ENCODE data around the gene TLL1.

TLL1 gene

DNA sequence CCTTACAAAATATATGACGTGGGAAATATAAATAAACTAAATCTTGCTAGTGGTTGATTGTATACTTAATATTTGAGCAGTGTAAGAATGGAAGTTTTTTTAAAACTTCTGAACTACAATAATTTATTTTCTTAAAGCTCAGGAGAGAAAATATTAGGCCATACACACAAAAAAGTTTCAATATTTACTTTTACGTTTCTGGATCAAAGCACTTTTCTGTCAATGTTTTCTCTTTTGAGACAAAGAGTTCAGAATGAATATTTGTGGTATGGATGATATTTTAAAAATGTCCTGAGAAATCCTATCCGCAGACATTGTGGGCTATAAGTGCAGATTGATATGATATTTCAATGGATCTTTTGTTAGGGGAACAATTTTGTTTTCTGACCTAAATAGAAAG lies 109.9 kb downstream of the TLL1 start:
- DNase-seq: no peak

DNA sequence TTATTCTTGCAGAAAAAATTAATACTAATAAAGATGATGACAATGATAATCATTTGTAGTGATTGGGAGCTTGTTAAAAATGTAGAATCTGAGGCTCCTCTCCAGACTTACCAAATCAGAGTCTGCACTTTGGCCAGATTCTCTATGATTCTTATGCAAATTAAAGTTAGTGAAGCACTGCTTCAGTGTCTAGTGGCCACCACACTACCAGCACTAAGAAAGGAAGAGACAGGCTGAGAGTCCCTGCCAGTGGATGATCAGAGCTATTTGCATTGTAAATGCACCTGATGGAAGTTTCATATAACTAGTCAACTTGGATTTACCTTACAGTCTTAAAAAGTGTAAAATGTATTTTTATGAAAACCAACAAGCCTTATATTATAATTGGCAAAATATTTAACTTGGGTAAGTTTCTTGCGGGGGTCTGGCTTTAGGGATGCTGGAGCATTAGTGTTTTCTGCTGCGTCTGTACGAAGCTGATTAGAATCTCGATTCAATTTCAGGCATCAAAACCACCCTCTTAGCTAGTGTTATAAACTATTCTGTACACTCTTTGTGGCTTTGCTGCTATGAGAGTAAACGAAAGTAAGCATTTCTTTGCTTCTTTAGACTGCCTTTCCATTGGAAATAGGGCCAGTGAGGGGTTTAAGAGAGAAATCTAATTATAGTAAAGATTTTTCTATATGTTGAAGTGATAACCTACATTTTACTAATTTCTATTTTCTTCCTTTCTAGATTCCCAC lies 114.1 kb downstream of the TLL1 start:
- DNase-seq: no peak

- no peak for DNase-seq
Observed at GRCh38 chr4:165991325-165992180, 118.5 kb downstream of the TLL1 start.

- DNase-seq: no peak
Observed at GRCh38 chr4:165992283-165992682, 119.2 kb downstream of the TLL1 start.

- DNase-seq: no peak
Observed at GRCh38 chr4:165994701-165995100, 121.7 kb downstream of the TLL1 start.

DNA sequence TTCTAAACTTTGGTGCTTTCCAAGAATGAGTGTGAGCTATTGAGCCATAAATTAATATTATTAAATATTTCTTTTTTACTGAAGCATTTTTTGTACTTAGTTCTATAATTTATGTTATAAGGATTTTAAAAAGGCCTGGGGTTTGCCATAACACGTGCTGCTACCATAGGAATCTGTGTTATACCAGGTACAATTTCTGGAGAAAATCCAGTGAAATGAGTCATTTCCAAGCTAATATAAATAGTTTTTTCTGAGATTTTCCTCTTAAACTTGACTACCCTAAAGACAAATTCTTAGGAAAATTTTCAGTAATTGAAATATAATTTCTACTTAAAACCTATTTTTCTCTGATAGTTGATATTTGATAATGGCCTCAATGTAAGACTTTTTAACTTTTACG lies 130.8 kb downstream of the TLL1 start:
- no peak for DNase-seq

DNA sequence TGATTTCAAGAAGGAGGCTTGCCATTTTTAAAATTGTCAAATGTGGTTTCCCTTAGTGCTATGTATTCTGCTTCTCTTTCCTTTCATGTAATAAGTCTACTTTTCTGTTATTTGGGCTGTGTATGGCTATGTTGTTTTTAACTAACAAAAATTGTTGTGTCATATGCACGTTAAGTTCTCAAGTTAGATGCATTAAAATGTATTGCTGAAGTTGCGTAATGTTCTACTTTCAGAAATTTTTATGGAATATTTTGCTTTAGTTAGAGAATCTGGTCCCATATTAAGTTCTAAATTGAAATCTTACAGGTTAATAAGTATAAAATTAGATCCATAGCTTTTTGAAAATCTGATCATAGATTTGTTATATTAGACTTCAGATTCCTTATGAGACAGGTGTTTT lies 133.2 kb downstream of the TLL1 start:
- DNase-seq: no peak

GRCh38 chr4:166008510-166008909 lies 135.5 kb downstream of the TLL1 start:
- DNase-seq: no peak

DNA sequence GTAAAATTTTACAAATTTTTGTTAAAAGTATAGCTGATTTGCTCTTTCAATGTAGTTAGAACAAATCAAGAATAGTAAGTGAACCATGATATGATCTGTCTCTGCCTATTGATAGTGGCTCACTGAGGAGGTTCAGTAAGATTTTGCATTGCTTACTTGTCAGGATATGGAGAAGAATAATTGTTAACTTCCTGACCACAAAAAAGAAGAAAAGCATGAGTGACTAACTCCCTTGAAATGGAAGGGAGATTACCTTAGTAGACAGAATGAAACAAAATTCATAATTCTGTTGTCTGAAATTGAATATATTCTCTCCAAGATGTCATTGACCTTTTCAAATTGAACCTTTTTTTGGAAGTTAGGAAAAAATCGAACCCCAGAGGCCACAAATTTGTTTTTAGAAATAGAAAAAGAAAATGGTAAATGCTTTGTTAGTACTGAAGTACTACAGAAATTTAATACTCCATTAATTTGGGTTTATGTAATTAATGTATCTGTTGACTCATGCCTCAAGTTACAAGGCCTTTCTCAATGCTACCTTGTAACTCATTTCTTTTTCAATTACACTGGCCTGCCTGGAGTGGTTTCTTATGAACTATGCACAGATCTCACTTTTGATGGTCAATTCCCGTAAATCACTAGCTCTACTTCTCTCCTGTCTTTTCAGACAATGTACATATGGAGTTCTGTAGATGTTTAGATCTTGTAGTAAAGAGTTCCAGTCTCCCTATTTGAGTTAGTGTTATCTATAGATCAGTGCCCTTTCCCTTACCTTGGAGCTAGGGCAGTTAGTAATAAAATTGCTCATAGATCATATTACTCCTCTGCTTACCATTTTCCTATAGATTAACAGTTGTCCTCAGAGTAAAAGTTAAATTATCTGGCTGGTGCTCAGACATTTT lies 139.3 kb downstream of the TLL1 start:
- no peak for DNase-seq

- no peak for DNase-seq
Observed at GRCh38 chr4:166014411-166014810, 141.4 kb downstream of the TLL1 start.

DNA sequence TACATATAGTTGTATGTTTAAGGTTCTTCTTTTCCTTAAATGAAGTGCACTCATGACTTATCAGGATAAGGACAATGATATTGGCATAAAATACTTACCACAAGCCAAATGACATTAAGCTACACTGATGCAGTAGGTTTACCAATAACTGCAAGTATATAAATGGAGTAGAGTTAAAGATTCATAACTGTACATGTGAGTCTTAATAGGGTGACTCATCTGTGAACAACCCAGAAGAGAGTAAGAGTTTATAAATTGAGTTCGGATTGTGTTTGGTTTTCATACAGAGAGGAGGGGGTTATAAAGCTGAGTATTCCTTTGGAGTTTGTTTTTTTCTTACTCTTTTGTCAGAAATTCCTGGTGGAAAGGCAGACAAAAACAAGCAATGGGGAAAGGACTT lies 144.8 kb downstream of the TLL1 start:
- no peak for DNase-seq

- DNase-seq: no peak
Observed at GRCh38 chr4:166019441-166020220, 146.6 kb downstream of the TLL1 start.

- DNase-seq: no peak
Observed at GRCh38 chr4:166021617-166022016, 148.6 kb downstream of the TLL1 start.

DNA sequence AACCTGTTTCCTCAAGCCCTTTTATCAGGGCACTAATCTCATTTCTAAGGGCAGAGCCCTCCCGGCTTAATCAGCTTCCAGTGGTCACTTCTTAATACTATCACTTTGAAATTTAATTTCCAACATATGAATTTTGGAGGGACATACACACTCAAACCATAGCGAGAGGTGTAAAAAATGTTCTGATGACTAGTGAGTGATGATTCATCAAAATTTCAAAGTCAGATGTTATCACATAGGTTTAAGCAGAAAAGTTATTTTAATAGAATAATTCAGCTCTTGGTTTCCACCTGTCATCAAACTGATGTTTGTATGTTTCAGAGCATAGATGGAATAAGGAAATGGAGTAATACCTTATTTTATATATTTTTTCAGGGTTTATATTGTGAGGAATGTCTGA lies 161.9 kb downstream of the TLL1 start:
- DNase-seq: no peak

GRCh38 chr4:166039822-166040221 lies 166.8 kb downstream of the TLL1 start:
- no peak for DNase-seq

DNA sequence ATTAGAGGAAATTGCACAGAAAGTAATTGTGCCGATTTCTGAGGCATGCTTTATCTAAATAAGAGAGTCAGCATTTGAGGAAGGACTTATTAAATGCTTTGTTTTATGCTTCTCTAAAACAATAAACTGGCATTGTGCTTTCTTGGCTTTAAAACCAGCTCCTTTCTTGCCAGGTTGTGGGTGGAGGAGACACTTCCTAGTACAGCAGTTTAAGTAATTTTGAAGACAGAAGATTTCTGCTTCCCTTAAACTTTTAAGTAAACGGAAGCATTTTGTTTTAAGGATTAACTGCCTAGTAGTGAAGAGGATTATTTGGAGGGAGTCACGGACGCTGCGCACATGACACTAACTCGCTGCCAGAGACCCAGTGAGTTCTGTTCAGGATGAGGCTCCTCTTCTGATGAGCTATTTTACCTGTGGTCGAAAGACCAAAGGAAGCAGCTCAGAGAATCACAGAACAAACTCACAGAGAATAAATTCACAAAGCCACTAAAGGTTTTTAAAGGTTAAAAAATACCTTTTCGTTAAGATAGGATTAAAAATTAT lies 169.5 kb downstream of the TLL1 start:
- no peak for DNase-seq

- no peak for DNase-seq
Observed at GRCh38 chr4:166043801-166044200, 170.8 kb downstream of the TLL1 start.

GRCh38 chr4:166044871-166045270 lies 171.8 kb downstream of the TLL1 start:
- no peak for DNase-seq

DNA sequence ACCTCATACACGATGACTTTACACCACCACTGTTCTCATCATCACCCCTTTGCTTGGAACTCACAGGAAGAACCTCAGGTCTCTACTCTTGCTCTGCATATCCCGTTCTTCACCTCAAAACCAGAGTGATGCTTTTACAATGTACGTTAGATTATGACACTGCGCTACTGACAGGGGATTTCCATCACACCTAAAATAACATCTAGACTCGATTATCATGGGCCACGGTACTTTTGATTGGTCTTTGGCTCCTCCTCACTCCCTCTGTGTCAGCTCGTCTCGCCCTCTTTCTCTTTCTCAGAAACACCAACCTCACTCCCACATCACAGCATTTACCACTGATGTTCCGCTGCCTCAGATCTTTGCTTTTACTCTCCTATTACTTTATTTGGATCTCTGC lies 172.4 kb downstream of the TLL1 start:
- DNase-seq: no peak

GRCh38 chr4:166049036-166049435 lies 176.0 kb downstream of the TLL1 start:
- DNase-seq: no peak

GRCh38 chr4:166064721-166065120 lies 191.7 kb downstream of the TLL1 start:
- no peak for DNase-seq

- no peak for DNase-seq
Observed at GRCh38 chr4:166065324-166065723, 192.3 kb downstream of the TLL1 start.
